Activated CD4-positive, CD25-positive, alpha-beta regulatory T cell (primary cell): ENCODE measurements around the gene YBX3.

ENCODE experiments used
- DNase-seq, 4 experiments: peaks; one replicate each; lab custom pipeline; 2025; lab: John Stamatoyannopoulos, UW

YBX3 gene

DNA sequence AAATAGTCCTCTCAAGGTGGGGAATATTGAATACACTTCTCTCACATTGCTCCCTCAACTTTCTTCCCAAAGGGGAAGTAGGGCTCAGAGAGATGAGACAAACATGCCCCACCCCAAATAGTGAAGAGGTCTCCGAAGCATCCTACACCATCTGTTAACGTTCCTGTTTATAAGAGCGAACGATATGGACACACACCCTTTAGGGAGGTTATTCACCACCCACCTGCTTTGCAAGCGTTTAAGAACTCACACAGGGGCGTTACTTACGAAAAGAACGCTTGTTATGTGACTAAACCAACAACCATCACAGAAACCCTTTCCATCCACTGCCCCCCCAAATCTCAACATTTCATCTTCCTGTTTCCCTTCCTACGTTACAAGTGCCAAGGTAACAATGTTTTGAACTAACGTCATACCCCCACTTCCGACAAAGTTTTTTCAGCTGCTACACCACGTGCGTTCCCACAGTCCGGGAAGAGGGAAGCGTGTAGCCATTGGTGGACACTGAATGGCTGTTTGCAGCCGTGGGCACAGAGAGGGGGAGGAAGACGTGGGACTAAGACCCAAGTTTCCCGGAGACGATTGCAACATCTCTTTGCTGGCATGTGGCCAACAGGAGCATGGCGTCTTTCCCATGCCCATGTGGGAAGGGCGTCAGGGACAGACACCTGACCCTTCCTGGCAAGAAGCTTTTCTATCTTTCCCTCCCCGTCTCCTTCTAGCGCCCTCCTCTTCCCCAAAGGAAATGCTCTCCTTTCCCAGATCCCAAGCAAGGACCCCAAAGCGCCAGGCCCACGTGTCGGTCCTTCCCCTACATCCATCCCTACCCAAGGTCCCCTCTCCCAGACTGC is 1.2 kb downstream of the YBX3 start:
- DNase-seq = peak in 1 of 4 experiments; percentile 11

DNA sequence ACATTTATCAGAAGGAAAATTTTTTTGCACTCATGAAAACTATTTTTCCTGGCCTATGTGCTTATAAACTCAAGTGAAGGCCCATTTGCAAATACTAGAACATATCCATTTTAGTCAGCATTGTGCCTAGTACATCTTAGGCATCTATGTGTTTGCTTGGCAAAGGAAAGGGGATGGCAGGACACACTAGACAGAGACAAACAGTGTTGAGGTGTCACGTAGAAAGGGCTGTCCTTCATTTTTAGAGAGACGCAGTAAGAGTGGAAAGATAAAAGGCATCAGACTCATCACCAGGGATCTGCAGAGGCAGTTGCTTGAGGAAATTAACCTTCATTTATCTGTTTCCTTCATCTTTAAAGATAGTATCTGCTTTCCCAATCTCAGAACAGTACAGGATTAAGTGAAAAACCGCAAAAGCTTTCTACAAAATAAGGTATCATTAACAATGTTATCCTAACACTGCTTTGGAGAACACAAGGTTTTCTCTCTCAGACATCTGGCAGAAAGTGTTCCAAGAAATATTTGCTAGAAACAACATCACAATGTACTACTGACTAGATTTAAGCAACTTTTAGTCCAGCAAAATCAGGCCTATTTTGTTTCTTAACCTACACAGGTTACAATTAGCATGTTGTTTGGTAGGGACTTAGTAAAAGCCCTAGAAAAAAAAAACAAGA is 2.0 kb downstream of the YBX3 start:
- no peak for DNase-seq

- no peak for DNase-seq
These were observed 3.6 kb downstream of the YBX3 start for GRCh38 chr12:10719482-10719881.

DNA sequence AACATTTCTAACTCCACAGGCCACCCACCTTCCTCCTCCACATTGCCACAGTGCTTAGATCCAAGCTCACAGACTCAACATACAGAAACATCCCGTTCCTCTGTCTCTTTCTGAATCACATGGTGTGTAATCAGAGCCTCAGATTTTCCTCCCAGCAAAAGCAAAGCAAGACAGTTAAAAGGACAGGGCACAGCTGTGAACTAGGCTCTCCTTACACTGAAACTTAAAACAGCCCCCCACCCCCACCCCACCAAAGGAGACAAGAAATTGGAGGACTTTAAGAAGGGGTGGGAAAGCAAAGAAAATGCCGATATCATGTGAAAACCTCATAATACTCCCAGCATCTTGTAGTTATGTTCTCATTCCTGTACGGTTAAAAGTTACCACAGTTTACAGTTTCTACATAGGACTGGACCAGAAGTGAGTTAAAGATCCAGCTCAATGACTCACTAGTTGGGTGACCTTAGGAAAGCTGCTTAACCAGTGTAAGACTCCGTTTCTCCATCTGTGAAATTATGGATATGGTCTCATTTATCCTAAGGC is 4.8 kb downstream of the YBX3 start:
- no peak for DNase-seq

- DNase-seq = no peak
These were observed 5.7 kb downstream of the YBX3 start for GRCh38 chr12:10717410-10717809.

DNA sequence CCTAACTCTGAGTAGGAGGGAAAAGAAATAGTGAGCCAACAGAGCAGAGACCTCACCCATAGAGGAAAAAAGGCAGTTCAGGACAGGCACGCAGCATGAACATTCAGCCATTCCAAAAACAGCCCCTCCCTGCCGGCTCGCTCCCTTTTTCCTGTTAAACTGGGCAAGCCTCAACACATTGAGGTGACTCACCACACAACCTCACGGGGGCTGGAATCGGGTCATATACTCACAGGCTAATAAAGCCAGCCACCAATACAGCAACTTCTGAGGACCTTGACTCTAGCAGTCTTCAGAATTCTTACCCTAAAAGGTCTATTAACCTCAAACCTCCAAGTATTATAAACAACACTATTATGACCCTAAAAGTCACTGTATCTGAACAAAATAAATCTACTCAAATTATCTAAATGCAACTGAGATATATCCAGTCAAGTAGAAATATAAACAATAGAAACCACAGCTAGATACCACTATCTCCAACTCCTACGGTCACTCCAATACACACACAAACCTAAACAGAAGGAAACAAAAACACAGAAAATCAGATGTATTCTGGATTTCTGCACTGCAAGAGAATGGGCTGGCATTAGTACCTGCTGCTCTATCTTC is 6.3 kb downstream of the YBX3 start:
- DNase-seq = no peak

DNA sequence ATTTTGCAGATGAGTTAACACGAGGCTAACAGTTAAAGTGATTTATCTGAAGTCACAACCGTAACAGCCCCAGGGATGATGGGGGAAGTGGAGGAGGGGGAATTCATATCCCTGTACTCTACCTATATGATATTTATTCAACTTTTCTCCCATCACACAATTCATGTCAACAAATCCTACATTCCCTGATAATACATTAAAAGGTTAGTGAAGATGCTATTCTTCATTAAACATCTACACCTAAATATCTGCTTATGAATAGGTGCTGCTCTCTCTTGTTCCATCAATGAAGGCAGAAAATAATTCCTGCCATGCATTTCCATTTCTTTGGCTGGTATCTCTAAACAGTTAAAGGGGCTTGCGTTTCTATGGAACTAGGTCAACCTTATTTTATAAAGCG is 6.8 kb downstream of the YBX3 start:
- DNase-seq = no peak

- no peak for DNase-seq
These were observed 7.6 kb downstream of the YBX3 start for GRCh38 chr12:10715491-10715890.

DNA sequence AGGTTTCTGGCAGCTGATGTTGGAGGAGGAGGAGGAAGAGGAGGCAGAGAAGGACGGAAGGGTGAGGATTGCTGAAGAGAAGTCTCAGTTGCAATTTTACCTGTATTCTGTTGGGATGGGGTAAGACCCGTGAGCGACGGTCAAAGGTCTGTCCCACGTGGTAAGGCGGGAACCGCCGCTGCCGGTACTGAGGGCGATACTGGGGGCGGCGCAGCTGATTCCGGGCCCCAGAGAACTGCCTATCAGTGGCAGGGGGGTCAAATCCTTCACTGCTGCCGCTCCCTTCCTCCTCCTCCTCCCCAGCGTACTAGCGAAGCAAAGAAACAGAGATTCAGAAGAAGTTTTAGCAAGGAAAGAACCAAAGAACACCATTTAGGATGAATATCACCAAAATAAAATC is 13.3 kb downstream of the YBX3 start:
- DNase-seq = no peak

- no peak for DNase-seq
These were observed 14.3 kb downstream of the YBX3 start for GRCh38 chr12:10708862-10709261.

- DNase-seq = no peak
These were observed 17.5 kb downstream of the YBX3 start for GRCh38 chr12:10705655-10706054.

- DNase-seq = no peak
These were observed 21.3 kb downstream of the YBX3 start for GRCh38 chr12:10701843-10702242.

DNA sequence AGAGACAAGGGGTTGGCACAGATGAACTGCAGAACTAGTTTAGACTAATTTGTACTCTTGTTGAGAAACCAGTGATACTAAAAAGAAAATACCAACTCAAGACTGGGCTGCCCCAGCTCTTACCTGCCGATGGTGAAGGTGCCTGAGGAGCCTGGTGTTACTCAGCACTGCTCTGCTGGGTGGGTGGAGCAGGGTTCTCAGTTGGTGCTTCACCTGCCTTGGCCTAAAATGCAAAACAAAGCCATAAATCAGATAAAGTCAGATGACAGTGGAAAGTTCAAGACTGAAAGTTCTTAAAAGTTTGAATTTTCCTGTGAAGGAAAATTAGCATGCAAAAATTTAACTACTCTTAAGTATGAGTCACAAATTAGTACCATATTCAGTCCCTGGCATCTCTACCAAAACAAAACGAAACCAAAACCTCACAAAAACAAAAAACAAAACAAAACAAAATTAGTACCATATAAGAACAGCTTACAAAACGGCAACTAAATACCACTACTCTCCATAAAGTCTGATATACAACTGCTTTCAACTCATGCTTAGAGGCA is 21.9 kb downstream of the YBX3 start:
- DNase-seq = no peak

DNA sequence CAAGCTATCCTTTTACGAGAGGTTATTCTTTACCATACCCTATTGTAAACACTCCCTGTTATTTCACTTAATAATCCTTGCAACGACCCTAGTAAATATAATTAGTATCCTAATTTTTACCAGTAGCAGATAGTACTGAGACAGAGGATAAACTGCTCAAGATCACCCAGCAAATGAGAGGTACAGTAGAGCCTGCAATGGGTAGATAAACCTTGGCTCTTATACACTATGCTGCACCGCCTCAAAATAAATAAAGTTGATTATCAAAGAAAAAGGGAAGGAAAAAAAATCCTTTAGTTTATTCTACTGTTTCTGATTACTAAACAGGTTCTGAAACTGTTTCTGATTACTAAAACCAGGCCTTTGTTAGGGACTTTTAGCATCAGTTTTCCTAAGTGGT is 22.5 kb downstream of the YBX3 start:
- no peak for DNase-seq

DNA sequence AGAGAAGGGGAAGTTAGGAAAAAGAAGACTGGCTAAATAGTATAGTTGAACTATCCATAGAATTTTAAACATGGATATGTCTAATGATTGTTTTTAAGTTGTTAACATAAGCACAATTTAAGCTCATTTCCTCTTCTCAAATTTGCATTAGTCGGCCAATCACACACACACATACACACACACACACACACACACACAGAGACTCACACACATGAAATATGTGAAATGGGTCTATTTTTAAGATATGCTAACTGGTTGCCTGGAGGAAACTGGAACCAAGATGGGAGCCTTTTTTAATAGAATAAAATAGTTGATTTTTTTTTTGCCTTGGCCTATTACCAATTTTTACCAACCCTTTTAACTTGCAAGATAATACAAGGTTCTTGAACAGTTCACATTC is 25.3 kb downstream of the YBX3 start:
- no peak for DNase-seq

DNA sequence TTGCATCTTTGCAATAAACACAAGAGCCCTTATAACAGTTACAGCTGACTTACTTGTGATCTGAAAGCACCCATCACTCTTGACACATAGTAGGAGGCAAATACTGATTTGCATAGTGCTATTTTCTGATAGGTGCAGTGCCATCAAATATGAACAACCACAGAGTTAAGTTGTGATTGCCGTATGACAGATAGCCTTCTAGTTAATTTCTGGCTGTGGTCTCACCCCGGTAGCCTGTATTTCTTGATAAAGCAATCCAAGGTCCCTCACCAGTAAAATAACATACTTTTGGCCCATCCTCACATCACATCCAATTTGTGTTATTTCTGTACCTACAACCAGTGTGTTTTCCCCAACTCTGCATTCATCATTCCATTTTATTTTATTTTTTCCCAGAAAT is 26.0 kb downstream of the YBX3 start:
- no peak for DNase-seq

DNA sequence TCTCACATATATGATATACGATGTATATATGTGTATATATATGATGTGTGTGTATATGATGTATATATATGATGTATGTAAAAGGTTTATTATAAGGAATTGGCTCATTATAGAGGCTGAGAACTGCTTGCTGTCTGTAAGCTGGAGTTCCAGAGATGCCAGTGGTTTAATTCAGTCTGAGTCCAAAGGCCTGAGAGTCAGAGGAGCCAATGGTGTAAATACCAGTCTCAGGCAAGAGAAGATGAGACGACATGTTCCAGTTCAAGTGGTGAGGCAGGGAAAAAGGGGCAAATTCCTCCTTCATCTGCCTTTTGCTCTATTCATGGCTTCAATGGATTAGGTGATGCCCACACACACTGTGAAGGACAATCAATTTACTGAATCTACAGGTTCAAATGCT is 32.2 kb downstream of the YBX3 start:
- DNase-seq = no peak

DNA sequence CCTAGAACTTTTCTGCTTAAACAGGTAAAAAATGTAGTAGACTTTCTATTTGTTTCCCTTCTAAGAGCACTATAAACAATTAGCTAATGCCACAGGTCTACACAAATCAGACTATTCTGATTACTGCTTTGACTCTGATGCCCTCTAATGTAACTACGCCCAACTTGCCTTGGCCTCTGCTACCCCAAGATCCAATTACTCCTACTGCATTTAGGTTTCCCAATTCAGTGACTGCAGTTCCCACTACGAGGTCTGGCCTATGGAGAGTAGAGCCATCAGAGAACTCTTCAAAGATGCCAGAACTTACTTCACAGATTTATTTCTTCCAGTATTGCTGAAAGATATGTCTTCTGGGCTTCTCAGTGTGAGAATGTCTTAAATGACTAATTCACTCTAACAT is 34.0 kb downstream of the YBX3 start:
- no peak for DNase-seq

DNA sequence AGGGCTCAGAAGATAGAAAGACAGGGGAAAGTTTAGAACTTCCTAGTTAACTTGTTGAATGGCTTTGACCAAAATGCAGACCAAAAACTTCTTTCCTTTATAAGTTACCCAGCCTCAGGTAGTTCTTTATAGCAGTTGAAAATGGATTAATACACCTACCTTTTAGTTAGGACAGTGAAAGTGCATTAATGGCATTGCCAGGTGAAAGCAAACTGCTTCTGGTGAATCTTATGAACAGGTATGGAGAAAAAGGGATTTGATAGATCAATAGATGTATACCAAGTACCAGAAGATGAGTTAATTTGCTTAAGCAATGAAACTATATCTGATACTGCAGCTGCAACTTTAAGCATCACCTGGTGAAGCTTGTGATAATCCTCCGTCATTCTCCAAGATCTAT is 35.1 kb downstream of the YBX3 start:
- no peak for DNase-seq

DNA sequence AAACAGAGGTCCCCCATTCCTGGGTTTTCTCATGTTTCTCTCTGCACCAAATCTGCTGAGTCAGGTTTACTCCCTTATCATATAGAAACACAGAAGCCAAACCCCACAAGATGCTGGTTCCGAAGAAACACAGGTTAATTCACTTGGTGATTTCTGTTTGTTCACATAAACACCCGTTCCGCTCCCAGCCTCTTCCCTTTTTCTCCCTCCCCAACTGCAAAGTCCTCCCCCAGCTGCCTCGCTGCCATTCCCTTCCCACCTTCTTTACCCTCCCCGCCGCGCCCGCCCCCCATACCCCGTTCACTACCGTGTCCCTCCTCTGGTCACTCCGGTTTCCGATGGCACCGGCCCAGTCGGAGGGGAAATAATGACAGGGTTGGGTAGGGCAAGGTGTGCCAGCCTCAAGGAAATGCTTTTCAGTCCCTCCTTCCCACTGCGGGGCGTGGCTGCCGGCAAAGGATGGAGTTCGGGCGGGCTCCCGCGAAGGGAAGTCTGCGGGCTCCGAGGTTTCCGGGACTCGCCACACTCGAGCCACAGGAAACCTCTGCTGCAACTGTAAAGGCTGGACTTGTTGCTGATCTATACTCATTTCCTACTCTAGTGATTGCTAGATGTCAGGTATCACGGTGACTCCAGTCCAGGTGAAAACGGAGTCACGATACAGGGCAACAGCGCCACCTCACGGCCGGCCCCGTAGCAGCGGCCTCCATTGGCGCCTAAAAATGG is 49.3 kb downstream of the YBX3 start, which contains the start of gene STYK1:
TSS of gene STYK1 (minus strand) at position 394 of the 726 bp plus-strand sequence. CDS start 39,434 bp downstream, outside the sequence.
- DNase-seq = peak in 3 of 4 experiments; percentile 10 to 26 (median 13)

GRCh38 chr12:10672231-10672868 is 50.8 kb downstream of the YBX3 start:
- DNase-seq = no peak
